GM12878 (cell line): Measurements from ENCODE around the gene SETD7. TPM values are rescaled to one million over a fixed set of nuclear protein-coding genes. Genes with fewer than 3 reads are reported as not detected.
A peak's percentile ranks its signal among the peaks of the same experiment; 100 is the strongest.

Experiments used
- ATAC-seq: fragments of 200-7000 bp; cut with Tn5 transposase; 3 replicates; pipeline ENCODE4 v1.9.1; 2020; ENCODE audit warnings: mild to moderate bottlenecking, moderate library complexity
- BruUV-seq: library from RNA; stranded (reverse); fragments of 400-500 nt; replicated peaks from 2 replicates; lab custom pipeline; 2021; lab: Mats Ljungman, UMichigan
- CTCF ChIA-PET: fragments of 300-600 bp; sonication (Branson Sonifier 250); formaldehyde crosslinking; extraction: SDS; loops from one replicate; lab custom pipeline; 2021; ENCODE audit warnings: inconsistent platforms; lab: Yijun Ruan, JAX
- POLR2A ChIA-PET: fragments of 350-600 bp; formaldehyde crosslinking; extraction: SDS; loops from one replicate; lab custom pipeline; 2021; ENCODE audit warnings: inconsistent platforms; lab: Charles Lee
- RAD21 ChIA-PET: fragments of 300-600 bp; sonication (Branson Sonifier 250); formaldehyde crosslinking; loops from one replicate; lab custom pipeline; 2023; ENCODE audit warnings: antibody characterized with exemption; ENCODE audit not compliant: unreplicated experiment; lab: Charles Lee
- SMC1A ChIA-PET: fragments of 300-600 bp; sonication (Branson Sonifier 250); formaldehyde crosslinking; loops from one replicate; lab custom pipeline; 2023; ENCODE audit not compliant: unreplicated experiment, uncharacterized antibody; lab: Charles Lee
- DNase-seq: peaks from one replicate; pipeline ENCODE4 v3.0.0-alpha.2; 2011; ENCODE audit warnings: low read depth, low spot score
- FAIRE-seq: peaks from 3 replicates; lab custom pipeline; 2011; peaks lifted over from hg19 to GRCh38; lab: Jason Lieb, UNC
- H2AFZ ChIP-seq: 2 replicates; pipeline ENCODE4 v1.6.0; 2011; ENCODE audit warnings: low read depth, low read length, control low read depth; ENCODE audit not compliant: control insufficient read depth
- H3K27ac ChIP-seq: 2 replicates; pipeline ENCODE4 v1.5.1; 2011; ENCODE audit warnings: control low read depth; ENCODE audit not compliant: control insufficient read depth, insufficient read depth
- H3K27me3 ChIP-seq, 2 experiments: replicated peaks in 1 of 2; 2 replicates each; pipeline versions ENCODE4 v1.6.0 to v1.6.1; 2011; ENCODE audit warnings: low read length in 1 of 2; ENCODE audit not compliant: control insufficient read depth in 2 of 2, insufficient read depth in 2 of 2
- H3K36me3 ChIP-seq, 2 experiments: 2 replicates each; pipeline ENCODE4 v1.5.1; 2011; ENCODE audit warnings: low read length in 1 of 2; ENCODE audit not compliant: control insufficient read depth in 2 of 2, insufficient read depth in 2 of 2
- H3K4me1 ChIP-seq: 2 replicates; pipeline ENCODE4 v1.6.1; 2011; ENCODE audit warnings: mild to moderate bottlenecking, low read length, moderate library complexity, mixed read lengths; ENCODE audit not compliant: control insufficient read depth, insufficient read depth
- H3K4me2 ChIP-seq: 2 replicates; pipeline ENCODE4 v1.6.0; 2011; ENCODE audit warnings: control low read depth; ENCODE audit not compliant: control insufficient read depth, insufficient read depth
- H3K4me3 ChIP-seq: fragments of 200-600 bp; sonication (generic); 2 replicates; pipeline ENCODE4 v1.5.1; 2016
- H3K79me2 ChIP-seq: 2 replicates; pipeline ENCODE4 v1.6.0; 2011; ENCODE audit warnings: low read length; ENCODE audit not compliant: control insufficient read depth, insufficient read depth
- H3K9ac ChIP-seq: 2 replicates; pipeline ENCODE4 v1.8.0; 2011; ENCODE audit warnings: low read length, control low read depth, mixed read lengths; ENCODE audit not compliant: control insufficient read depth, insufficient read depth
- H3K9me3 ChIP-seq: replicated peaks from 3 replicates; pipeline ENCODE4 v1.5.1; 2011; ENCODE audit warnings: mild to moderate bottlenecking, low read length; ENCODE audit not compliant: control insufficient read depth, insufficient read depth
- H4K20me1 ChIP-seq: 2 replicates; pipeline ENCODE4 v1.6.0; 2011; ENCODE audit not compliant: control insufficient read depth, insufficient read depth
- BHLHE40 ChIP-seq, 2 experiments: fragments of 450-650 bp in 1 of 2; IDR thresholded peaks; 2 replicates each; pipeline ENCODE4 v1.6.1; 2011 to 2017; ENCODE audit warnings: low read depth in 2 of 2, borderline replicate concordance in 1 of 2, improper control_type of control experiment in 1 of 2, low read length in 1 of 2, mild to moderate bottlenecking in 1 of 2
- CEBPB ChIP-seq, 2 experiments: fragments of 150-350 bp in 1 of 2; IDR thresholded peaks; 2 replicates each; pipeline ENCODE4 v1.6.1; 2012 to 2014; ENCODE audit warnings: low read depth in 2 of 2, low read length in 2 of 2, borderline replicate concordance in 1 of 2, inconsistent platforms in 1 of 2
- CREM ChIP-seq: IDR thresholded peaks from 2 replicates; pipeline ENCODE4 v1.6.1; 2014; ENCODE audit warnings: antibody characterized with exemption, low read depth
- EED ChIP-seq: sonication (generic); IDR thresholded peaks from 2 replicates; pipeline ENCODE4 v1.6.1; 2016; ENCODE audit warnings: antibody characterized with exemption, low read depth
- EZH2 ChIP-seq: IDR thresholded peaks from 2 replicates; pipeline ENCODE4 v1.6.1; 2012; ENCODE audit warnings: low read depth, mild to moderate bottlenecking, control low read depth, inconsistent platforms, low read length, borderline replicate concordance; ENCODE audit not compliant: control insufficient read depth
- HDGF ChIP-seq: fragments of 450-650 bp; IDR thresholded peaks from 2 replicates; pipeline ENCODE4 v1.6.1; 2016; ENCODE audit warnings: antibody characterized with exemption
- IKZF1 ChIP-seq: fragments of 450-650 bp; conservative IDR thresholded peaks from 2 replicates; pipeline ENCODE4 v1.6.1; 2017; ENCODE audit warnings: antibody characterized with exemption, mild to moderate bottlenecking
- POLR2AphosphoS2 ChIP-seq: IDR thresholded peaks from 2 replicates; pipeline ENCODE4 v1.6.1; 2011; ENCODE audit warnings: low read depth, mild to moderate bottlenecking, low read length, improper control_type of control experiment, moderate library complexity
- SIN3A ChIP-seq: IDR thresholded peaks from 2 replicates; pipeline ENCODE4 v1.6.1; 2012; ENCODE audit warnings: low read depth, low read length, improper control_type of control experiment
- TBL1XR1 ChIP-seq: IDR thresholded peaks from 2 replicates; pipeline ENCODE4 v1.6.1; 2012; ENCODE audit warnings: low read depth, low read length, improper control_type of control experiment
- TCF12 ChIP-seq: IDR thresholded peaks from 2 replicates; pipeline ENCODE4 v1.6.1; 2011; ENCODE audit warnings: low read depth, mild to moderate bottlenecking, low read length
- WRNIP1 ChIP-seq: IDR thresholded peaks from 2 replicates; pipeline ENCODE4 v1.6.1; 2011; ENCODE audit warnings: low read depth, low read length, improper control_type of control experiment, borderline replicate concordance
- ZNF384 ChIP-seq: IDR thresholded peaks from 2 replicates; pipeline ENCODE4 v1.6.1; 2012; ENCODE audit warnings: low read depth, mild to moderate bottlenecking, low read length, improper control_type of control experiment, borderline replicate concordance
- WGBS: methylation state at CpG from one replicate; pipeline ENCODE4 v1.1.6; 2016; ENCODE audit warnings: low lambda C conversion rate; ENCODE audit not compliant: insufficient replicate concordance, insufficient coverage; ENCODE audit errors: missing lambda C conversion rate; 5-methylcytosine and 5-hydroxymethylcytosine counted together
- in situ Hi-C: fragments of 300-500 bp; cut with MboI; formaldehyde crosslinking; loops from 9 replicates; pipeline ENCODE4 v1.14.3; 2018; ENCODE audit warnings: mixed read lengths
- intact Hi-C: fragments of 100-400 bp; cut with micrococcal nuclease; formaldehyde crosslinking; loops from one replicate; pipeline ENCODE4 v1.14.2; 2022; ENCODE audit not compliant: unreplicated experiment
- polyA plus RNA-seq, 11 experiments: library from polyadenylated mRNA; depleted of rRNA in 4 of 11; unstranded in 6 of 11; stranded (reverse) in 5 of 11; fragments of >200 nt; fragmentation: Nextera tagmentation in 4 of 11; fragmentation: Illumina TruSeq in 1 of 11; extraction: Ambion mirVana in 4 of 11; extraction: Trizol in 1 of 11; gene quantifications; 1 replicate in 1 of 11; 2 replicates in 10 of 11; pipeline versions ENCODE4 v1.2.1 to v1.2.3, GENCODE V29; 2011 to 2016; ENCODE audit warnings: inconsistent platforms in 2 of 11, missing spikeins in 2 of 11, low read depth in 1 of 11
- total RNA-seq, 4 experiments: library from RNA; depleted of rRNA in 3 of 4; stranded (reverse); fragments of >200 nt in 3 of 4; fragmentation: Illumina TruSeq in 1 of 4; extraction: Trizol in 1 of 4; gene quantifications; 2 replicates each; pipeline versions ENCODE4 v1.2.1 to v1.2.3, GENCODE V29; 2013 to 2021
- TF ChIP-seq, protein P1 (sequence below): fragments of 450-650 bp; IDR thresholded peaks from 2 replicates; pipeline ENCODE4 v1.6.1; 2016; ENCODE audit warnings: mild to moderate bottlenecking, moderate library complexity, borderline replicate concordance

Gene SETD7
- total and polyA plus RNA-seq, 10 of the 15 experiments (the other 5 are each of a cell fraction or from before 2014, with no cell fraction given) = 0.03 to 0.82 (median 0.44) TPM

DNA sequence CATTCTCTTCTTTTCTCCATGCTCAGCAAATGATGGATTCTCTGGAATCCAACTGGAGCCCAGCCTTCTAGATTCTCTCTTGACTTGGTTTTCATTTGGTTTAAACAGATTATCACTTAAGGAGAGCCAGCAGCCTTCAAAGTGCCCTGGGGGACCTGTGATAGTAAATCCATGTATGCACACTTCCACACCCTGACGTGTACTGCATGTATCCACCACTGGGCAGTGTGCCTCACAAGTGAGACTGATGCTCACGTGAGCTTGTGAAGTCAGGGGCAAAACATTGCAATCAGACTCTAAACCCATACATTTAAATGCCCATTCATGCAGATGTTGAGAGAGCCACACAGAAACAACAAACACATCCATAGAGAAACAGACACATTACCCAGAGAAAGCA, 28.0 kb upstream of the SETD7 start:
- Histone ChIP-seq H3K36me3 (no peaks in the 10 kb centered on the region), H3K27ac (no peak overlapping the region), H4K20me1 (no peaks in the 10 kb centered on the region), H3K4me2 (no peak overlapping the region), H3K9me3 (no peaks in the 10 kb centered on the region), H3K4me3 (no peak overlapping the region), H3K27me3 (peaks cover 4 to 5% of the 10 kb centered on the region in 2 experiments), H3K79me2 (no peaks in the 10 kb centered on the region), H3K9ac (no peak overlapping the region), H2AFZ (no peak overlapping the region), H3K4me1 (no peaks in the 10 kb centered on the region)
- SMC1A ChIA-PET = interaction anchor here (1.1 kb wide), 1 partner anchor 19 kb away, joined by 3 read pairs; no protein-coding TSS in a partner anchor
- no TSS peak for BruUV-seq
- POLR2A ChIA-PET = interaction anchor here (0.6 kb wide), 1 partner anchor 231 kb away, joined by 3 read pairs; no protein-coding TSS in a partner anchor
- CTCF ChIA-PET = interaction anchor here (0.6 kb wide), 1 partner anchor 19 kb away, joined by 3 read pairs; no protein-coding TSS in a partner anchor
- DNase-seq (no peak), FAIRE-seq (no peak), ATAC-seq (no peak)
- 15% methylated on average over 2 of the region's 2 CpGs for WGBS
- in situ Hi-C loops = no loop called here
- RAD21 ChIA-PET = no interaction called here
- no peak for TF ChIP-seq TCF12
- TF ChIP-seq BHLHE40 (IDR thresholded peaks at IDR 0.05; ENCODE audit: borderline replicate concordance in 1 of 2, low read depth in 2 of 2, low read length in 1 of 2) = peak in 1 of 2 experiments; percentile 18; a peak in 1 of 4 replicates
- intact Hi-C loops = no loop called here

GRCh38 chr4:139582044-139582443, 26.0 kb upstream of the SETD7 start:
- no peak overlapping the region for H3K27ac ChIP-seq
- in situ Hi-C loops = no loop called here
- no peak overlapping the region for H3K9ac ChIP-seq
- H3K4me3 ChIP-seq = no peak overlapping the region
- no peak for FAIRE-seq
- POLR2A ChIA-PET = no interaction called here
- no peak for DNase-seq
- ATAC-seq = no peak
- H2AFZ ChIP-seq = no peak overlapping the region
- no TSS peak for BruUV-seq
- H3K79me2 ChIP-seq = no peaks in the 10 kb centered on the region
- H3K4me1 ChIP-seq = no peaks in the 10 kb centered on the region
- CTCF ChIA-PET = interaction anchor here (0.5 kb wide), 1 partner anchor 491 kb away, joined by 3 read pairs; no protein-coding TSS in a partner anchor
- intact Hi-C loops = no loop called here
- RAD21 ChIA-PET = no interaction called here
- no peaks in the 10 kb centered on the region for H3K36me3 ChIP-seq
- SMC1A ChIA-PET = interaction anchor here (1.1 to 1.4 kb wide), 2 partner anchors 12 to 22 kb away, joined by 3 read pairs; no protein-coding TSS in a partner anchor
- H3K9me3 ChIP-seq = no peaks in the 10 kb centered on the region
- 50% methylated on average over 4 of the region's 4 CpGs for WGBS
- H4K20me1 ChIP-seq = no peaks in the 10 kb centered on the region
- peaks cover 4 to 5% of the 10 kb centered on the region in 2 experiments for H3K27me3 ChIP-seq
- H3K4me2 ChIP-seq = no peak overlapping the region
- TF ChIP-seq CEBPB (IDR thresholded peaks at IDR 0.05; ENCODE audit: borderline replicate concordance in 1 of 2, low read depth in 2 of 2, low read length in 2 of 2) = no peak
- no peak for TF ChIP-seq CREM
- TF ChIP-seq, protein P1, sequence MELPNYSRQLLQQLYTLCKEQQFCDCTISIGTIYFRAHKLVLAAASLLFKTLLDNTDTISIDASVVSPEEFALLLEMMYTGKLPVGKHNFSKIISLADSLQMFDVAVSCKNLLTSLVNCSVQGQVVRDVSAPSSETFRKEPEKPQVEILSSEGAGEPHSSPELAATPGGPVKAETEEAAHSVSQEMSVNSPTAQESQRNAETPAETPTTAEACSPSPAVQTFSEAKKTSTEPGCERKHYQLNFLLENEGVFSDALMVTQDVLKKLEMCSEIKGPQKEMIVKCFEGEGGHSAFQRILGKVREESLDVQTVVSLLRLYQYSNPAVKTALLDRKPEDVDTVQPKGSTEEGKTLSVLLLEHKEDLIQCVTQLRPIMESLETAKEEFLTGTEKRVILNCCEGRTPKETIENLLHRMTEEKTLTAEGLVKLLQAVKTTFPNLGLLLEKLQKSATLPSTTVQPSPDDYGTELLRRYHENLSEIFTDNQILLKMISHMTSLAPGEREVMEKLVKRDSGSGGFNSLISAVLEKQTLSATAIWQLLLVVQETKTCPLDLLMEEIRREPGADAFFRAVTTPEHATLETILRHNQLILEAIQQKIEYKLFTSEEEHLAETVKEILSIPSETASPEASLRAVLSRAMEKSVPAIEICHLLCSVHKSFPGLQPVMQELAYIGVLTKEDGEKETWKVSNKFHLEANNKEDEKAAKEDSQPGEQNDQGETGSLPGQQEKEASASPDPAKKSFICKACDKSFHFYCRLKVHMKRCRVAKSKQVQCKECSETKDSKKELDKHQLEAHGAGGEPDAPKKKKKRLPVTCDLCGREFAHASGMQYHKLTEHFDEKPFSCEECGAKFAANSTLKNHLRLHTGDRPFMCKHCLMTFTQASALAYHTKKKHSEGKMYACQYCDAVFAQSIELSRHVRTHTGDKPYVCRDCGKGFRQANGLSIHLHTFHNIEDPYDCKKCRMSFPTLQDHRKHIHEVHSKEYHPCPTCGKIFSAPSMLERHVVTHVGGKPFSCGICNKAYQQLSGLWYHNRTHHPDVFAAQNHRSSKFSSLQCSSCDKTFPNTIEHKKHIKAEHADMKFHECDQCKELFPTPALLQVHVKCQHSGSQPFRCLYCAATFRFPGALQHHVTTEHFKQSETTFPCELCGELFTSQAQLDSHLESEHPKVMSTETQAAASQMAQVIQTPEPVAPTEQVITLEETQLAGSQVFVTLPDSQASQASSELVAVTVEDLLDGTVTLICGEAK = no peak
- TF ChIP-seq EZH2 = no peak
- no peak for TF ChIP-seq IKZF1
- no peak for TF ChIP-seq SIN3A
- no peak for TF ChIP-seq POLR2AphosphoS2
- no peak for TF ChIP-seq ZNF384
- no peak for TF ChIP-seq HDGF
- no peak for TF ChIP-seq EED
- TF ChIP-seq WRNIP1 = no peak
- TF ChIP-seq TBL1XR1 = no peak
